Activated T-helper 1 cell treated with anti-CD3 and anti-CD28 coated beads, Interleukin-12 subunit alpha, Interleukin-12 subunit beta, Interleukin-2, Interleukin-4 antibody, amounts not matched to agents 30 ng/mL and 10 ng/mL and 1 ng/mL, durations not matched to agents 14 hours and 24 hours and 36 hours (primary cell): ENCODE data around the gene PARD3B. TPM values are rescaled to one million over a fixed set of nuclear protein-coding genes. Genes with fewer than 3 reads are reported as not detected.

ENCODE experiments used
- DNase-seq: peaks from one replicate; pipeline ENCODE4 v3.0.0; 2021; ENCODE audit warnings: low spot score
- H3K27ac Mint-ChIP-seq: one replicate; pipeline ENCODE4 v1.8.0; 2021; ENCODE audit warnings: mild to moderate bottlenecking, mixed read lengths
- H3K27me3 Mint-ChIP-seq: one replicate; pipeline ENCODE4 v1.8.0; 2022; ENCODE audit warnings: mild to moderate bottlenecking, moderate library complexity, mixed read lengths; ENCODE audit not compliant: insufficient read depth
- H3K36me3 Mint-ChIP-seq: one replicate; pipeline ENCODE4 v1.8.0; 2021; ENCODE audit warnings: low read depth, mixed read lengths
- H3K4me1 Mint-ChIP-seq: one replicate; pipeline ENCODE4 v1.8.0; 2021; ENCODE audit warnings: low read depth, mixed read lengths
- H3K4me3 Mint-ChIP-seq: one replicate; pipeline ENCODE4 v1.8.0; 2021; ENCODE audit warnings: mild to moderate bottlenecking, moderate library complexity, mixed read lengths
- H3K9me3 Mint-ChIP-seq: one replicate; pipeline ENCODE4 v1.8.0; 2021; ENCODE audit warnings: mixed read lengths
- intact Hi-C: fragments of 100-400 bp; cut with micrococcal nuclease; formaldehyde crosslinking; loops from one replicate; pipeline ENCODE4 v1.15.1; 2024
- total RNA-seq: library from RNA; stranded (reverse); gene quantifications from 2 replicates; pipeline ENCODE4 v1.2.3, GENCODE V29; 2022

The PARD3B gene
- total RNA-seq, 1 donor from 2014 or later = 0.26 TPM

DNA sequence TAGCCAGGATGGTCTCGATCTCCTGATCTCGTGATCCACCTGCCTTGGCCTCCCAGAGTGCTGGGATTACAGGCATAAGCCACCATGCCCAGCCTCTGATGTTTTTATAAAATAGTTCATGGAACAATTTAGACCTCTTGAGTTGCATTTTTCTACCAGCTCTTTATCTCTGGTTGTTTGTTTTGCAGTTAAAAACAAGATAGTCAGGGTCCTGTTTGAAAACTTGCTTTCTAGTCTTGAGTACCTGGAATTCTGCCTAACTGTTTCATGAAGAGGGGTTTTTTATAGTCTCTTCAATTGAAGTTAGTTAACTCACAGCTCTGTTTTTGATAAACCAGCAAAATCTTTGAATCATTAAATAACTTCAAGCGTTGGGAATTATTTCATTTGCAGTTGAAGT is 244.8 kb downstream of the PARD3B start:
- no peak for DNase-seq
- Mint-ChIP-seq H3K27ac (no peak overlapping the region), H3K4me1 (no peaks in the 10 kb centered on the region), H3K9me3 (no peaks in the 10 kb centered on the region), H3K27me3 (peaks cover 8% of the 10 kb centered on the region), H3K4me3 (no peak overlapping the region), H3K36me3 (no peaks in the 10 kb centered on the region)
- intact Hi-C loops = no loop called here

GRCh38 chr2:204791230-204791629 is 246.0 kb downstream of the PARD3B start:
- no peaks in the 10 kb centered on the region for H3K9me3 Mint-ChIP-seq
- intact Hi-C loops = no loop called here
- no peak overlapping the region for H3K4me3 Mint-ChIP-seq
- H3K27ac Mint-ChIP-seq = no peak overlapping the region
- H3K4me1 Mint-ChIP-seq = no peaks in the 10 kb centered on the region
- DNase-seq = no peak
- H3K27me3 Mint-ChIP-seq = peaks cover 8% of the 10 kb centered on the region
- H3K36me3 Mint-ChIP-seq = no peaks in the 10 kb centered on the region

DNA sequence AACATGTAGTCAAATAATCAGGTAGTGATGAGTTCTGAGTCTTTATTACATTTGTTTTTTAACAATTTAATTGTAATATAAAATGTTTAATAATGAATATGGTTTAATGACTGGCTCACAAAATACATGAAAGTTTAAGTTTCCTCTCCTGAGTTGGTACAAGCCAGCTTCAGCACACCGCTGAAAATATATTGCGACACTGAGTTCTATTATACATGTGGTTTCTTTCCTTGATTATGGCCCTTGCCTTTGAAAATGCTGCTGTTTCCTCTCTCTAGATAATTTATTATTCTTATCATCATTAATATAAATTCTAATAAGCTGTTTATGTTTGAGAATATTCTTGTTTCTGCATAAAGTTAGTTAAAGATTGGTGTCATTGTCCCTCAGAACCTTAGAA is 249.3 kb downstream of the PARD3B start:
- H3K4me3 Mint-ChIP-seq = no peak overlapping the region
- H3K4me1 Mint-ChIP-seq = no peaks in the 10 kb centered on the region
- no peaks in the 10 kb centered on the region for H3K9me3 Mint-ChIP-seq
- no peaks in the 10 kb centered on the region for H3K36me3 Mint-ChIP-seq
- H3K27me3 Mint-ChIP-seq = peaks cover 8% of the 10 kb centered on the region
- H3K27ac Mint-ChIP-seq = no peak overlapping the region
- no peak for DNase-seq
- intact Hi-C loops = no loop called here

DNA sequence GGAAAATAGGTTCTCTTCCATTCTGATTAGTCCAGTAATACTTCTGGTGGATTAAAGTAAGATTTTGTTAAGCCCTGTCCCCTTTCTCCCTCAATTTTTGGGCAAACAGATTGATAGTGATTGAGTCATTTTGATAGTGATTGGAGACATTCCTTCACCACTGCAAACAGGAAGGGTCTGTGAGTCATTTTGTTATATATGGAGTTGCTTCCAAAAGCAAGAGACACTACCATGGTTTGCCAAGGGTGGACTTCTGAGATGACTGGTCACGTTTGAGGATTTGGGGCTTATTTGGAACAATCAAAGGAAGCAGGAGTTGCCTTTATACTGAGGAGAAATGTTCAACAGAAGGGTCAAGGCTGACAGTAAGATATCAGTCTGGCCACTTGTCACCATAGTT is 249.9 kb downstream of the PARD3B start:
- peaks cover 3% of the 10 kb centered on the region for H3K9me3 Mint-ChIP-seq

GRCh38 chr2:204796581-204796980 is 251.3 kb downstream of the PARD3B start:
- Mint-ChIP-seq H3K4me3 (no peak overlapping the region), H3K27me3 (peaks cover 8% of the 10 kb centered on the region), H3K27ac (no peak overlapping the region), H3K36me3 (no peaks in the 10 kb centered on the region), H3K4me1 (no peaks in the 10 kb centered on the region), H3K9me3 (peaks cover 7% of the 10 kb centered on the region)
- no peak for DNase-seq
- intact Hi-C loops = no loop called here

More for the DNA sequence above, 249.9 kb downstream of the PARD3B start:
- Mint-ChIP-seq H3K27ac (no peak overlapping the region), H3K4me1 (no peaks in the 10 kb centered on the region), H3K36me3 (no peaks in the 10 kb centered on the region), H3K27me3 (peaks cover 8% of the 10 kb centered on the region), H3K4me3 (no peak overlapping the region)
- intact Hi-C loops = no loop called here
- no peak for DNase-seq

- Mint-ChIP-seq H3K4me1 (peaks cover 13% of the 10 kb centered on the region), H3K27ac (no peak overlapping the region), H3K36me3 (no peaks in the 10 kb centered on the region), H3K9me3 (peaks cover 19% of the 10 kb centered on the region), H3K4me3 (no peak overlapping the region), H3K27me3 (no peaks in the 10 kb centered on the region)
- no peak for DNase-seq
- intact Hi-C loops = no loop called here
Measured at GRCh38 chr2:204799791-204800190, 254.5 kb downstream of the PARD3B start.

GRCh38 chr2:204808494-204808893 is 263.2 kb downstream of the PARD3B start:
- H3K36me3 Mint-ChIP-seq = peaks cover 4% of the 10 kb centered on the region
- peaks cover 8% of the 10 kb centered on the region for H3K4me1 Mint-ChIP-seq
- DNase-seq = no peak
- H3K4me3 Mint-ChIP-seq = no peak overlapping the region
- intact Hi-C loops = no loop called here
- H3K27ac Mint-ChIP-seq = no peak overlapping the region
- peaks cover 6% of the 10 kb centered on the region for H3K27me3 Mint-ChIP-seq
- H3K9me3 Mint-ChIP-seq = peaks cover 37% of the 10 kb centered on the region

DNA sequence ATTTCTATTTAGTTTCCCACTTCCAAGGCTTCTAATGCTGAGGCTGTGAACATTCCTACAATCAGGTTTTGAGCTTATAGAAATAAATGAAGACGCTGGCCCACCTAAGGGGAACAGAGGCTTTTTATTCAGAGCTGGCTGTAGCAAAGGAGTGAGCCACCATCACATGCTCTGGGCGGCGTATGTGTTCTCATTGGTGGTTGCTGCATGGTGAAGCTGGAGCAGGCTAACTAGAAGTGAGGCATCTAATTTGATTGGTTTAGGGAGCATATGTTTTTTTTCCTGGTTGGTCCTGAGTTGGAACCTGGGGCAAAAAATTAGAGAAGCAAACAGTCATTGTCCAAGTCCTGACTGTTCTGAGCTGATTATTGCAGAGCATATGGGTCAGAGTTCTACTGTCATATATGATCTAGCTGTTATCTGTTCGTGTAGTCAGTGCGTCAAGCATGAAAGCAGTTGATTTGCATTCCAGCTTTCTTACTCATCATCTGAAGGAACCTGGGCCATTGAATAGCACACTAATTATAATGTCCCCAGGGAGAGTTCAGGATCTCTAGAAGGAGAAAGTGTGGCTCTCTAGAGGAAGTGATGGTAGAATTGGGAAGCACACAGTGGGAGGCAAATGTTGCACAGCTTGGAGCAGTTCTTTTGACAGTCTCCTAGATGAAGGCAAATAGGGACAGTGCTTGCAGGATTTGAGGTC is 279.6 kb downstream of the PARD3B start:
- Mint-ChIP-seq H3K4me1 (no peaks in the 10 kb centered on the region), H3K27ac (no peak overlapping the region), H3K4me3 (no peak overlapping the region), H3K9me3 (peaks cover 5% of the 10 kb centered on the region), H3K36me3 (peaks cover 3% of the 10 kb centered on the region), H3K27me3 (no peaks in the 10 kb centered on the region)
- intact Hi-C loops = no loop called here
- no peak for DNase-seq

DNA sequence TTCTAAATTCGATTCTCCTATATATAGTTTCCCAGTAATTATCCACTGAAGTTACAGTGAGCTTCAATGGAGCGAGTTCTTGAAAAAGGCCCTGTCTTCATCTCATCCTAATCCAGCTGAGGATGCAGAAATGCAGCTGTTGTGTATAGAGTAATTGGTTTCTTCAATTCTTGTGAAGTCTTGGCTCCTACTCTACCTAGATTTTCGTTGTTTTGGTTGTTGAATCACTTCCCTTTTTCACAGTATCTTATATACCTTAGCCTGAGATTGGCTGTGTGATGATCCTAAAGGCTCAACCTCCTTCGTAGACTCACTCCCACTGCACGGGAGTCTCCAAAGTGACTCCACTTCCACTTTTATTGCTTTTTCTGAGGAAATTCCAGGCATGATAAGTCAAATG is 280.4 kb downstream of the PARD3B start:
- Mint-ChIP-seq H3K27me3 (no peaks in the 10 kb centered on the region), H3K27ac (no peak overlapping the region), H3K4me1 (no peaks in the 10 kb centered on the region), H3K9me3 (peaks cover 9% of the 10 kb centered on the region), H3K36me3 (peaks cover 3% of the 10 kb centered on the region), H3K4me3 (no peak overlapping the region)
- DNase-seq = no peak
- intact Hi-C loops = no loop called here

DNA sequence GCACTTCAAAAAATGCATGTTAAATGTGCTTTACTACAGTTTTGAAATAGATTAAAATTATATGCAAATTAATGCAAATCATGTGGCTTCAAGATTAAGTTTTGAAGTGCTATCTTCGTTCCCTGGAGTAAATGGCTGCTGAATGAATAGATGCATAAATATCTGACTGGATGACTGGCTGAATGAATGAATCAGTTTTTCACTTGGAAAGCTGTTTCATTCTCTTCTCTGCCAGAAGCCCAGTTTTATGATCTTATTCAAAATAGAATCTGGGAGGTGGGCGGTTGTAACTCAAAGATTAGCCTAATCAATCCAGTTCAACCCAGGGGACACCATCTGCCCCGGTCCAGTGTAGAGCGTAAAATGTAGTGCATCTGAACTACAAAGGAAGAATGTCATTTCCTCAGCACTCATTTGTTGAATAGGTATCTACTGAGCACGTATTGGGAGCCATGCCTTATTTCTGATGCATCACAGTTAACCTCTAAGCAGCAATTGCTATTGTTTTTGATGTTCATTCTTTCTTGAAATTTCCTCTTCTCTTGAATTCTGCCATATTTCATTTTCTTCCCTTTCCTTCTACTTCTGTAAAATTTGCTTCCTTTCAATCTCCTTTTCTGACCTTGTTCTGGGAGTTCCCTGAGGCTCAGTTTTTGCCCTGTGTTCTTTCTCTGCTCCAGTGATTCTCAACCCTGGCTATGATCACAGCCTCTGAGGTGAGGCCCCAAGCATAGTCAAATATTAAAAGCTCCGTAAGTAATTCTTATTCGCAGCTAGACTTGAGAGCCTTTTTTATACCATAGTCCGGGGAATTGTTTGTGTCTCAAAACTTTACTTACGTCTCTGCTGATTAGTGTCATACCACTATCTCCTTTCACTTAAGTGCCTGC is 282.7 kb downstream of the PARD3B start:
- Mint-ChIP-seq H3K9me3 (peaks cover 4% of the 10 kb centered on the region), H3K36me3 (peaks cover 1% of the 10 kb centered on the region), H3K27me3 (peaks cover 5% of the 10 kb centered on the region), H3K4me1 (no peaks in the 10 kb centered on the region), H3K4me3 (no peak overlapping the region), H3K27ac (no peak overlapping the region)
- no peak for DNase-seq
- intact Hi-C loops = no loop called here

DNA sequence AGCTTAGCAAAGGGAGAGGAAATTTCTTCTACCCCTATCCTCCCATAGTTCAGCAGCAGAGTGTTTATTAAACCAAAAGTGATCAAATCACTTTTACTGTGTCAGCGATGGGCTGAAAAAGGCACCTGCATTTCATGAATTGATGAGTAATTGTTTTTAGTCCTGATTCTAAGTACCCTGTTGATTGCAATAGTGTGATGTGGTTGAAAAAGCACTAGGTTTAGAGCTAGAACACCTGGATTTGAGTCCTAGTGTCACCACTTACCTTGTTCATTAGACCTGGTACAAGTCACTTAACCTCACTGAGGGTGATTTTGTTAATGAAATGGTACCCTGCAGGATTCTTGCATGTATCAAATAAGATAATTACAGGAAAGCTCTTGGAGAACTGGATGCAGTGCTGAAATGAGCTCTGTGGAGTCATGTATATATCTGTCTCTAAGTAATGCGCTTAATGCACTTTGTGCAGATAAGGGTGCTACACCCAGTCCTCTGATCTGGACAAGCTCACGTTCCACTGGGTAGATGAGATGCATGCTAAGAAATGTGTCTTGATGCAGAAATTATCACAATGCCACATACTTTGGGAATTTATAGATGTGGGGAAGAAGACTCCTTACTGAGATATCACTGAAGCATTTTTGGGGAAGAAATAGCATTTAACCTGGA is 289.6 kb downstream of the PARD3B start:
- no peak overlapping the region for H3K27ac Mint-ChIP-seq
- peaks cover 25% of the 10 kb centered on the region for H3K27me3 Mint-ChIP-seq
- intact Hi-C loops = no loop called here
- H3K36me3 Mint-ChIP-seq = no peaks in the 10 kb centered on the region
- no peak overlapping the region for H3K4me3 Mint-ChIP-seq
- no peak for DNase-seq
- no peaks in the 10 kb centered on the region for H3K4me1 Mint-ChIP-seq
- H3K9me3 Mint-ChIP-seq = peaks cover 4% of the 10 kb centered on the region

DNA sequence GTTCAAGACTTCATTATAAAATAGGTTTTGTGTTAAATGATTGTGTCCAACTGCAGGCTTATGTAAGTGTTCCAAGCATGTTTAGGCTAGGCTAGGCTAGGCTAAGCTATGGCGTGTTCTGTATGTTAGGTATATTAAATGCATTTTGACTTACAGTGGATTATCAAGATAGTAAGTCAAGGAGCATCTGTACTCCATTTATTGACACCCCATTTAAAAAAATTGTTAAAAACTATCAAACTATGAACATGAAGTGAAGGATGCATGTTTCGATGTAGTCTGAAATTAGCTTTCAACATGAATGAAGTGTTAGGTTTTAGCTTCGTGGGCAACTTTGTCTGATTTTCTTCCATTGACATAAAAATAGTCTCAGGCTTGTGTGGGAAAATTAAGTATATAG is 290.5 kb downstream of the PARD3B start:
- no peak for DNase-seq
- intact Hi-C loops = no loop called here
- H3K4me1 Mint-ChIP-seq = peaks cover 5% of the 10 kb centered on the region
- peaks cover 25% of the 10 kb centered on the region for H3K27me3 Mint-ChIP-seq
- no peaks in the 10 kb centered on the region for H3K36me3 Mint-ChIP-seq
- no peak overlapping the region for H3K27ac Mint-ChIP-seq
- no peak overlapping the region for H3K4me3 Mint-ChIP-seq
- H3K9me3 Mint-ChIP-seq = no peaks in the 10 kb centered on the region

DNA sequence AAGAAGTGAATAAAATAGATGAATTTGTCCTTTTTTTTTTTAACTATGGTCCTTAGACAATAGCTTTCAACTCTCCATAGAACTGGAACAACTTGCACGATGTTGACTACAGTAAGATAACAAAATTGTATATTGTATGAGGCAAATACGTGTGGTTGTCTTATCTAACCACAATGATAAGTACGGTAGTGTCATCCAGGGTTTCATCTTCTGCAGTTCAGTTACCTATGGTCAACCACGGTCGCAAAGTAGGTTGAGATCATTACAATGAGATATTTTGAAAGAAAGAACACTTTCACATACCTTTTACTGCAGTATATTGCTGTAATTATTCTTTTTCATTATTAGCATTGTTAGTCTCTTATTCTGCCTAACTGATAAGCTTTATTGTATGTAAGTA is 295.2 kb downstream of the PARD3B start:
- H3K27ac Mint-ChIP-seq = no peak overlapping the region
- H3K4me1 Mint-ChIP-seq = peaks cover 27% of the 10 kb centered on the region
- peaks cover 2% of the 10 kb centered on the region for H3K36me3 Mint-ChIP-seq
- intact Hi-C loops = no loop called here
- no peak for DNase-seq
- no peak overlapping the region for H3K4me3 Mint-ChIP-seq
- peaks cover 4% of the 10 kb centered on the region for H3K27me3 Mint-ChIP-seq
- no peaks in the 10 kb centered on the region for H3K9me3 Mint-ChIP-seq
